ENCODE results near the gene TCIRG1.
A peak's percentile ranks its signal among the peaks of the same experiment; 100 is the strongest.

TCIRG1 gene

DNA sequence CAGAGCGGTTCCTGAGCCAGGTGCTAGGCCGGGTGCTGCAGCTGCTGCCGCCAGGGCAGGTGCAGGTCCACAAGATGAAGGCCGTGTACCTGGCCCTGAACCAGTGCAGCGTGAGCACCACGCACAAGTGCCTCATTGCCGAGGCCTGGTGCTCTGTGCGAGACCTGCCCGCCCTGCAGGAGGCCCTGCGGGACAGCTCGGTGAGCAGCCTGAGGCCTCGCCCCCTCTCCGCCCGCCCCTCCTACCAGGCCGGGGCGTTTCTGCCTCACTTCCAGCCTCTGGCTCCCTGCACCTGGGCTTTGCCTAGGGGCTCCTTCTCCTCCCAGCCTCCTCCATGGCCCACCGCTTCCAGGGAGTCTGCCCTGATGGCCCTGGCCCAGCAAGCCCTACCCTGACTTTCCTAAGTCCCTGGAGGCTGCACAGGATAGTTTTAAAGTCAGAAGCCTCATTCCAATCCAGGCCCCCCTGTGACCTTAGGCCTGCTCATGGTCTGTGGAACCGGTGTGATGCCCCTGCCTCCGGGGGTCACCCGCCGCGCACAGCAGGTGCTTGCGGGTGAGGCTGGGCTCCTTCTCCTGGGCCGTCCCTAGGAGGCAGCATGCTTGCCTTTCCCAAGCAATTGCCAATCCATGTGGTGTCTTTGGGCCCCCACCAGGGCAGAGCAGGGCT, 5.5 kb downstream of the TCIRG1 start:
- Histone ChIP-seq H3K4me3 (ENCODE audit: insufficient read depth in 1 of 2, low read depth in 1 of 2, low read length in 2 of 2) (no peak overlapping the region), H2BK5ac (ENCODE audit: low read depth, low read length, poor library complexity, severe bottlenecking) (no peak overlapping the region), H3K27me3 (ENCODE audit: control insufficient read depth in 1 of 2, insufficient read depth in 1 of 2, low read length in 2 of 2) (no peaks in the 10 kb centered on the region), H2AK5ac (ENCODE audit: low read length, severe bottlenecking) (no peak overlapping the region), H3K14ac (ENCODE audit: low read length in 2 of 2) (no peak overlapping the region), H3K79me1 (replicated peaks; ENCODE audit: low read length, poor library complexity, severe bottlenecking) (peaks cover 17% of the 10 kb centered on the region), H4K8ac (ENCODE audit: low read length) (no peak overlapping the region), H2BK15ac (ENCODE audit: low read depth, poor library complexity, severe bottlenecking) (peak overlapping the region; percentile 0), H3K9me3 (ENCODE audit: control insufficient read depth, low read length) (no peaks in the 10 kb centered on the region), H3K4me2 (ENCODE audit: low read length, poor library complexity, severe bottlenecking) (peak overlapping the region; percentile 40), H4K91ac (ENCODE audit: low read length) (peak overlapping the region; percentile 75), H3K9ac (ENCODE audit: low read length) (no peak overlapping the region), H3K4ac (ENCODE audit: low read depth in 1 of 2, low read length in 2 of 2) (peak overlapping the region in 1 of 2 experiments; percentile 20), H3K4me1 (ENCODE audit: control insufficient read depth, insufficient read depth, low read depth, low read length) (peaks cover 67% of the 10 kb centered on the region), H2BK120ac (ENCODE audit: low read depth, low read length) (peak overlapping the region; percentile 24), H2AFZ (ENCODE audit: low read depth, low read length) (no peak overlapping the region), H3K36me3 (ENCODE audit: control insufficient read depth in 1 of 2, insufficient read depth in 2 of 2, low read depth in 1 of 2, low read length in 2 of 2) (peaks cover 49 to 78% of the 10 kb centered on the region in 2 experiments), H3K27ac (ENCODE audit: low read length, poor library complexity, severe bottlenecking) (no peak overlapping the region), H2BK12ac (ENCODE audit: low read length in 2 of 2) (peak overlapping the region in 1 of 2 experiments; percentile 60), H3K18ac (ENCODE audit: low read depth in 1 of 2, low read length in 2 of 2) (peak overlapping the region in 1 of 2 experiments; percentile 78), H3K23ac (ENCODE audit: low read length in 2 of 2) (no peak overlapping the region)
- DNase-seq, result no peak
- WGBS, result 92% methylated on average over 24 of the region's 24 CpGs

DNA sequence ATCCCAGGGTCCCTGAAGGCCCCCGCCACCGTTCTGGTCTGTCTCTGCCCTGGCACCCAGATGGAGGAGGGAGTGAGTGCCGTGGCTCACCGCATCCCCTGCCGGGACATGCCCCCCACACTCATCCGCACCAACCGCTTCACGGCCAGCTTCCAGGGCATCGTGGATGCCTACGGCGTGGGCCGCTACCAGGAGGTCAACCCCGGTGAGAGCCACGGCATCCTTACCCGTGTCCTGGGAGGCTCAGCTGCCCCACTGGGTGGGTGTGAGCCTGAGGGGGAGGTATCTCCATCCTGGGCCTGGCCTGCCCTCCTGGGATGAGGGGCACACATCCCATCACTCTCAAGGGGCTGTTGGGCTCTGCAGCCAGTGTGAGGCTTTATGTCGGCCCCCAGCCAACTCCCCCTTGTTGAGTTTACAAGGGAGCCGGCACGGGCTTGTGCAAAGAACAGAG, 6.1 kb downstream of the TCIRG1 start:
- Histone ChIP-seq H3K9me3 (ENCODE audit: control insufficient read depth, low read length) (no peaks in the 10 kb centered on the region), H2BK5ac (ENCODE audit: low read depth, low read length, poor library complexity, severe bottlenecking) (no peak overlapping the region), H3K4me2 (ENCODE audit: low read length, poor library complexity, severe bottlenecking) (no peak overlapping the region), H2AFZ (ENCODE audit: low read depth, low read length) (no peak overlapping the region), H3K79me1 (replicated peaks; ENCODE audit: low read length, poor library complexity, severe bottlenecking) (peaks cover 17% of the 10 kb centered on the region), H3K27ac (ENCODE audit: low read length, poor library complexity, severe bottlenecking) (no peak overlapping the region), H3K23ac (ENCODE audit: low read length in 2 of 2) (no peak overlapping the region), H3K4me1 (ENCODE audit: control insufficient read depth, insufficient read depth, low read depth, low read length) (peaks cover 70% of the 10 kb centered on the region), H2BK15ac (ENCODE audit: low read depth, poor library complexity, severe bottlenecking) (no peak overlapping the region), H3K36me3 (ENCODE audit: control insufficient read depth in 1 of 2, insufficient read depth in 2 of 2, low read depth in 1 of 2, low read length in 2 of 2) (peaks cover 55 to 85% of the 10 kb centered on the region in 2 experiments), H4K91ac (ENCODE audit: low read length) (no peak overlapping the region), H2BK120ac (ENCODE audit: low read depth, low read length) (no peak overlapping the region), H3K4ac (ENCODE audit: low read depth in 1 of 2, low read length in 2 of 2) (no peak overlapping the region), H2AK5ac (ENCODE audit: low read length, severe bottlenecking) (peak overlapping the region; percentile 21), H4K8ac (ENCODE audit: low read length) (no peak overlapping the region), H3K18ac (ENCODE audit: low read depth in 1 of 2, low read length in 2 of 2) (no peak overlapping the region), H2BK12ac (ENCODE audit: low read length in 2 of 2) (no peak overlapping the region), H3K9ac (ENCODE audit: low read length) (no peak overlapping the region), H3K4me3 (ENCODE audit: insufficient read depth in 1 of 2, low read depth in 1 of 2, low read length in 2 of 2) (no peak overlapping the region), H3K14ac (ENCODE audit: low read length in 2 of 2) (no peak overlapping the region), H3K27me3 (ENCODE audit: control insufficient read depth in 1 of 2, insufficient read depth in 1 of 2, low read length in 2 of 2) (no peaks in the 10 kb centered on the region)
- WGBS, result 96% methylated on average over 18 of the region's 18 CpGs
- DNase-seq, result no peak

DNA sequence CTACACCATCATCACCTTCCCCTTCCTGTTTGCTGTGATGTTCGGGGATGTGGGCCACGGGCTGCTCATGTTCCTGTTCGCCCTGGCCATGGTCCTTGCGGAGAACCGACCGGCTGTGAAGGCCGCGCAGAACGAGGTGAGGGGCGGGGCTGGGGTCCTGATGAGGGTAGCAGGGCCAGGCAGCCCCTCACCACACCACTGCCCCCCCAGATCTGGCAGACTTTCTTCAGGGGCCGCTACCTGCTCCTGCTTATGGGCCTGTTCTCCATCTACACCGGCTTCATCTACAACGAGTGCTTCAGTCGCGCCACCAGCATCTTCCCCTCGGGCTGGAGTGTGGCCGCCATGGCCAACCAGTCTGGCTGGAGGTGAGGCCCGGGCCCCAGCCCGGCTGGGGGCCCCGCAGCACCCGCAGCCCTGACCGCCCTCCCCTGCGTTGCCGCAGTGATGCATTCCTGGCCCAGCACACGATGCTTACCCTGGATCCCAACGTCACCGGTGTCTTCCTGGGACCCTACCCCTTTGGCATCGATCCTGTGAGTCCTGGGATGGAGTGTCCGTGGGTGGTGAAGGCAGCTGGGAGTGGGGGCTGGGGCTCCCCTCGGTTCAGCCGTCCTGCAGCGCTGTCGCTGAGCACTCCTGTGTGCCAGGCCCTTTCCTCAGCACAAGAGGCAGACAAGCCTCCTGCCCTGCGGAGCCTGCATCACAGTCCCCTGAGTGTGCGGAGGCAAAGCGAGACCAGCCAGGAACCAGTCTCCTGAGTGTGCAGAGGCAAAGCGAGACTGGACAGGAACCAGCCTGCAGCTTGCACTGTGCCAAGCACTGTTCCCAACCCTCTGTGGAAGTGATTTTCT, 8.8 kb downstream of the TCIRG1 start:
- no peak overlapping the region for H3K14ac ChIP-seq (ENCODE audit: low read length in 2 of 2)
- H3K27me3 ChIP-seq (ENCODE audit: control insufficient read depth in 1 of 2, insufficient read depth in 1 of 2, low read length in 2 of 2), result no peaks in the 10 kb centered on the region
- H3K9ac ChIP-seq (ENCODE audit: low read length), result no peak overlapping the region
- no peak overlapping the region for H3K4ac ChIP-seq (ENCODE audit: low read depth in 1 of 2, low read length in 2 of 2)
- H3K36me3 ChIP-seq (ENCODE audit: control insufficient read depth in 1 of 2, insufficient read depth in 2 of 2, low read depth in 1 of 2, low read length in 2 of 2), result peaks cover 77 to 95% of the 10 kb centered on the region in 2 experiments
- no peak overlapping the region for H2BK12ac ChIP-seq (ENCODE audit: low read length in 2 of 2)
- H3K23ac ChIP-seq (ENCODE audit: low read length in 2 of 2), result no peak overlapping the region
- 96% methylated on average over 37 of the region's 37 CpGs for WGBS
- peaks cover 69% of the 10 kb centered on the region for H3K4me1 ChIP-seq (ENCODE audit: control insufficient read depth, insufficient read depth, low read depth, low read length)
- no peak overlapping the region for H3K4me3 ChIP-seq (ENCODE audit: insufficient read depth in 1 of 2, low read depth in 1 of 2, low read length in 2 of 2)
- H3K4me2 ChIP-seq (ENCODE audit: low read length, poor library complexity, severe bottlenecking), result no peak overlapping the region
- H3K79me1 ChIP-seq (replicated peaks; ENCODE audit: low read length, poor library complexity, severe bottlenecking), result peaks cover 21% of the 10 kb centered on the region
- H2BK5ac ChIP-seq (ENCODE audit: low read depth, low read length, poor library complexity, severe bottlenecking), result no peak overlapping the region
- H4K8ac ChIP-seq (ENCODE audit: low read length), result no peak overlapping the region
- H2BK120ac ChIP-seq (ENCODE audit: low read depth, low read length), result no peak overlapping the region
- no peak overlapping the region for H2AFZ ChIP-seq (ENCODE audit: low read depth, low read length)
- H3K27ac ChIP-seq (ENCODE audit: low read length, poor library complexity, severe bottlenecking), result no peak overlapping the region
- DNase-seq, result no peak
- no peak overlapping the region for H4K91ac ChIP-seq (ENCODE audit: low read length)
- H2AK5ac ChIP-seq (ENCODE audit: low read length, severe bottlenecking), result peak overlapping the region; percentile 4
- no peaks in the 10 kb centered on the region for H3K9me3 ChIP-seq (ENCODE audit: control insufficient read depth, low read length)
- no peak overlapping the region for H2BK15ac ChIP-seq (ENCODE audit: low read depth, poor library complexity, severe bottlenecking)
- no peak overlapping the region for H3K18ac ChIP-seq (ENCODE audit: low read depth in 1 of 2, low read length in 2 of 2)

Measured in mesenchymal stem cell (in vitro differentiated cells and primary cell).